HCT116 (cell line): ENCODE measurements around the gene CENPX.

ENCODE experiments used
- CEBPB ChIP-seq: IDR thresholded peaks from 2 replicates; pipeline ENCODE4 v1.6.1; 2012; ENCODE audit warnings: low read depth
- EGR1 ChIP-seq: IDR thresholded peaks from 2 replicates; pipeline ENCODE4 v1.6.1; 2012; ENCODE audit warnings: low read depth
- EZH2 ChIP-seq: fragments of 200-600 bp; sonication (generic); IDR thresholded peaks from 2 replicates; pipeline ENCODE4 v1.6.1; 2017; ENCODE audit warnings: antibody characterized with exemption, mixed run types
- JUND ChIP-seq: IDR thresholded peaks from 2 replicates; pipeline ENCODE4 v1.6.1; 2012
- POLR2A ChIP-seq: IDR thresholded peaks from 2 replicates; pipeline ENCODE4 v1.7.0; 2011; ENCODE audit warnings: borderline replicate concordance; ENCODE audit not compliant: insufficient read depth, insufficient read length; ENCODE audit errors: extremely low read depth
- POLR2AphosphoS5 ChIP-seq: IDR thresholded peaks from 2 replicates; pipeline ENCODE4 v1.6.1; 2011; ENCODE audit warnings: mild to moderate bottlenecking, low read depth, low read length, moderate library complexity
- SIN3A ChIP-seq: IDR thresholded peaks from 2 replicates; pipeline ENCODE4 v1.6.1; 2012; ENCODE audit warnings: low read depth
- SRF ChIP-seq: IDR thresholded peaks from 2 replicates; pipeline ENCODE4 v1.6.1; 2012; ENCODE audit warnings: low read depth
- TCF7L2 ChIP-seq: IDR thresholded peaks from 2 replicates; pipeline ENCODE4 v1.7.0; 2011; ENCODE audit warnings: borderline replicate concordance, inconsistent platforms; ENCODE audit not compliant: insufficient read depth, insufficient read length; ENCODE audit errors: extremely low read depth
- YY1 ChIP-seq: IDR thresholded peaks from 2 replicates; pipeline ENCODE4 v1.6.1; 2011; ENCODE audit warnings: low read length, low read depth, moderate library complexity, mild to moderate bottlenecking; ENCODE audit not compliant: insufficient replicate concordance; ENCODE audit errors: extremely low read depth
- ZNF274 ChIP-seq: fragments of 200-500 bp; sonication (Bioruptor generic); IDR thresholded peaks from 2 replicates; pipeline ENCODE4 v1.6.1; 2014; ENCODE audit warnings: mild to moderate bottlenecking, low read depth, low read length, inconsistent platforms
- TF ChIP-seq, protein P1 (sequence below), 3 experiments: fragments of 200-600 bp in 1 of 3; sonication (generic) in 1 of 3; IDR thresholded peaks in 2 of 3; conservative IDR thresholded peaks in 1 of 3; 2 replicates each; pipeline ENCODE4 v1.5.1; 2012 to 2017; ENCODE audit warnings: low read depth in 2 of 3, low read length in 2 of 3, antibody characterized with exemption in 1 of 3, borderline replicate concordance in 1 of 3, control low read depth in 1 of 3, mild to moderate bottlenecking in 1 of 3, mixed read lengths in 1 of 3, mixed run types in 1 of 3, moderate library complexity in 1 of 3; ENCODE audit not compliant: insufficient read depth in 1 of 3
- TF ChIP-seq, protein P2 (sequence below): IDR thresholded peaks from 2 replicates; pipeline ENCODE4 v1.6.1; 2012; ENCODE audit warnings: low read depth
- TF ChIP-seq, protein P3 (sequence below): IDR thresholded peaks from 2 replicates; pipeline ENCODE4 v1.6.1; 2012

DNA sequence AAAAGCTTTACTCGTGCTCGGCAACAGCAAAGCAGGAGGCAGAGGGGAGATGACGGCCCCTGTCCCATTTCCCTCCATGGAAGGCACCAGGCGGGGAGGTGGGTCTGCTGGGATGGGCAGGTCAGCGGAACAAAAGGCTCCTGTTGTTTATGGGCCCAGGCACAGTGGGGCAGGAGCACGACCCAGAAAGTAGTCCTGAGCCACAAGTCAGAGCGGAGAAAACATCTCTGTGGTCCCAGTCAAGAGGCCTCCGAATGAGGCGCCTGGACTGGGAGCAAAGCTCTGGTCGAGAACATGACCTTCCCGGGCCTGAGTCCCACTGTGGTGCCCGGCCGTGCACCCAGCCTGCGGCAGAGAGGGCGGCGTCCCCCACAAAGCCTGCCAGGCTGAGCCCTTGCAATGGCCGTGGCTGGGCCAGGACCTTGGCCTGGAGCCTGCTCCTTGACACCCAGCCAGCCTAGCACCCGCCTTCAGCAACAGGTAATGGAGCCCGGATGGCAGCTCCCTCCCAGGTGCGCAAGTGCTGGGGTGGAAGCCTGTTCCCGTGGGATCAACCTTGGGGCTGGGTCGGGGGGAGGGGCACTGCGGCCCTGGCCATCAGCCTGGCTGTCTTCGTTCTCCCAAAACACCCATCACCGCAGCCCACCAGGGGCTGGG lies 25.4 kb upstream of the CENPX start:
- TF ChIP-seq EZH2, result no peak
- no peak for TF ChIP-seq CEBPB
- TF ChIP-seq POLR2AphosphoS5, result no peak
- no peak for TF ChIP-seq ZNF274
- TF ChIP-seq, protein P1, sequence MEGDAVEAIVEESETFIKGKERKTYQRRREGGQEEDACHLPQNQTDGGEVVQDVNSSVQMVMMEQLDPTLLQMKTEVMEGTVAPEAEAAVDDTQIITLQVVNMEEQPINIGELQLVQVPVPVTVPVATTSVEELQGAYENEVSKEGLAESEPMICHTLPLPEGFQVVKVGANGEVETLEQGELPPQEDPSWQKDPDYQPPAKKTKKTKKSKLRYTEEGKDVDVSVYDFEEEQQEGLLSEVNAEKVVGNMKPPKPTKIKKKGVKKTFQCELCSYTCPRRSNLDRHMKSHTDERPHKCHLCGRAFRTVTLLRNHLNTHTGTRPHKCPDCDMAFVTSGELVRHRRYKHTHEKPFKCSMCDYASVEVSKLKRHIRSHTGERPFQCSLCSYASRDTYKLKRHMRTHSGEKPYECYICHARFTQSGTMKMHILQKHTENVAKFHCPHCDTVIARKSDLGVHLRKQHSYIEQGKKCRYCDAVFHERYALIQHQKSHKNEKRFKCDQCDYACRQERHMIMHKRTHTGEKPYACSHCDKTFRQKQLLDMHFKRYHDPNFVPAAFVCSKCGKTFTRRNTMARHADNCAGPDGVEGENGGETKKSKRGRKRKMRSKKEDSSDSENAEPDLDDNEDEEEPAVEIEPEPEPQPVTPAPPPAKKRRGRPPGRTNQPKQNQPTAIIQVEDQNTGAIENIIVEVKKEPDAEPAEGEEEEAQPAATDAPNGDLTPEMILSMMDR (IDR thresholded peaks at IDR 0.05 in 2 of 3, conservative IDR thresholded peaks at IDR 0.05 in 1 of 3; ENCODE audit: borderline replicate concordance in 1 of 3, insufficient read depth in 1 of 3, low read depth in 2 of 3, low read length in 2 of 3), result no peak
- no peak for TF ChIP-seq JUND
- no peak for TF ChIP-seq SRF
- no peak for TF ChIP-seq POLR2A
- TF ChIP-seq, protein P2, sequence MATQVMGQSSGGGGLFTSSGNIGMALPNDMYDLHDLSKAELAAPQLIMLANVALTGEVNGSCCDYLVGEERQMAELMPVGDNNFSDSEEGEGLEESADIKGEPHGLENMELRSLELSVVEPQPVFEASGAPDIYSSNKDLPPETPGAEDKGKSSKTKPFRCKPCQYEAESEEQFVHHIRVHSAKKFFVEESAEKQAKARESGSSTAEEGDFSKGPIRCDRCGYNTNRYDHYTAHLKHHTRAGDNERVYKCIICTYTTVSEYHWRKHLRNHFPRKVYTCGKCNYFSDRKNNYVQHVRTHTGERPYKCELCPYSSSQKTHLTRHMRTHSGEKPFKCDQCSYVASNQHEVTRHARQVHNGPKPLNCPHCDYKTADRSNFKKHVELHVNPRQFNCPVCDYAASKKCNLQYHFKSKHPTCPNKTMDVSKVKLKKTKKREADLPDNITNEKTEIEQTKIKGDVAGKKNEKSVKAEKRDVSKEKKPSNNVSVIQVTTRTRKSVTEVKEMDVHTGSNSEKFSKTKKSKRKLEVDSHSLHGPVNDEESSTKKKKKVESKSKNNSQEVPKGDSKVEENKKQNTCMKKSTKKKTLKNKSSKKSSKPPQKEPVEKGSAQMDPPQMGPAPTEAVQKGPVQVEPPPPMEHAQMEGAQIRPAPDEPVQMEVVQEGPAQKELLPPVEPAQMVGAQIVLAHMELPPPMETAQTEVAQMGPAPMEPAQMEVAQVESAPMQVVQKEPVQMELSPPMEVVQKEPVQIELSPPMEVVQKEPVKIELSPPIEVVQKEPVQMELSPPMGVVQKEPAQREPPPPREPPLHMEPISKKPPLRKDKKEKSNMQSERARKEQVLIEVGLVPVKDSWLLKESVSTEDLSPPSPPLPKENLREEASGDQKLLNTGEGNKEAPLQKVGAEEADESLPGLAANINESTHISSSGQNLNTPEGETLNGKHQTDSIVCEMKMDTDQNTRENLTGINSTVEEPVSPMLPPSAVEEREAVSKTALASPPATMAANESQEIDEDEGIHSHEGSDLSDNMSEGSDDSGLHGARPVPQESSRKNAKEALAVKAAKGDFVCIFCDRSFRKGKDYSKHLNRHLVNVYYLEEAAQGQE, result no peak
- no peak for TF ChIP-seq SIN3A
- no peak for TF ChIP-seq YY1
- no peak for TF ChIP-seq EGR1
- TF ChIP-seq, protein P3, sequence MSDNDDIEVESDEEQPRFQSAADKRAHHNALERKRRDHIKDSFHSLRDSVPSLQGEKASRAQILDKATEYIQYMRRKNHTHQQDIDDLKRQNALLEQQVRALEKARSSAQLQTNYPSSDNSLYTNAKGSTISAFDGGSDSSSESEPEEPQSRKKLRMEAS, result no peak
- TF ChIP-seq TCF7L2, result no peak
